MCF 10A (cell line): ENCODE results near the gene LRCH3. TPM values are rescaled to one million over a fixed set of nuclear protein-coding genes. Genes with fewer than 3 reads are reported as not detected.
A peak's percentile ranks its signal among the peaks of the same experiment; 100 is the strongest.

Experiments
- BruUV-seq: library from RNA; stranded (reverse); fragments of 400-500 nt; replicated peaks from 2 replicates; lab custom pipeline; 2021; lab: Mats Ljungman, UMichigan
- CTCF ChIA-PET: fragments of 300-600 bp; sonication (Branson Sonifier 250); formaldehyde crosslinking; extraction: SDS; loops from one replicate; lab custom pipeline; 2021; ENCODE audit warnings: antibody characterized with exemption, inconsistent platforms; lab: Yijun Ruan, JAX
- POLR2A ChIA-PET: fragments of 300-600, 350-650 bp; sonication (Branson Sonifier 250); formaldehyde crosslinking; extraction: SDS; loops from one replicate; lab custom pipeline; 2020; ENCODE audit warnings: antibody characterized with exemption, inconsistent platforms; lab: Yijun Ruan, JAX
- DNase-seq: peaks from one replicate; pipeline ENCODE4 v3.0.0-alpha.2; 2018; ENCODE audit not compliant: unreplicated experiment
- H3K27ac Mint-ChIP-seq: one replicate; pipeline ENCODE4 v1.8.0; 2022; ENCODE audit warnings: mild to moderate bottlenecking, low read depth, mixed read lengths; ENCODE audit not compliant: unreplicated experiment
- H3K27me3 Mint-ChIP-seq: one replicate; pipeline ENCODE4 v1.8.0; 2022; ENCODE audit warnings: mixed read lengths; ENCODE audit not compliant: insufficient read depth, unreplicated experiment
- H3K36me3 Mint-ChIP-seq: one replicate; pipeline ENCODE4 v1.8.0; 2022; ENCODE audit warnings: mild to moderate bottlenecking, moderate library complexity, mixed read lengths; ENCODE audit not compliant: insufficient read depth, unreplicated experiment
- H3K4me1 Mint-ChIP-seq: one replicate; pipeline ENCODE4 v1.8.0; 2022; ENCODE audit warnings: mixed read lengths; ENCODE audit not compliant: insufficient read depth, unreplicated experiment
- H3K4me3 Mint-ChIP-seq: one replicate; pipeline ENCODE4 v1.8.0; 2022; ENCODE audit warnings: mild to moderate bottlenecking, moderate library complexity, mixed read lengths; ENCODE audit not compliant: unreplicated experiment
- H3K9me3 Mint-ChIP-seq: one replicate; pipeline ENCODE4 v1.8.0; 2022; ENCODE audit warnings: mixed read lengths; ENCODE audit not compliant: unreplicated experiment
- intact Hi-C: fragments of 100-400 bp; cut with micrococcal nuclease; formaldehyde crosslinking; loops from 2 replicates; pipeline ENCODE4 v1.14.1; 2022
- total RNA-seq: library from RNA; stranded (reverse); gene quantifications from 2 replicates; pipeline ENCODE4 v1.2.3, GENCODE V29; 2022
- TF ChIP-seq, protein P1 (sequence below): fragments of 200-600 bp; IDR thresholded peaks from one replicate; pipeline ENCODE4 v1.8.0; 2022; ENCODE audit warnings: antibody characterized with exemption, mild to moderate bottlenecking; ENCODE audit not compliant: unreplicated experiment

LRCH3 gene
- total RNA-seq, 1 experiment from 2014 or later = 58.8 TPM

DNA sequence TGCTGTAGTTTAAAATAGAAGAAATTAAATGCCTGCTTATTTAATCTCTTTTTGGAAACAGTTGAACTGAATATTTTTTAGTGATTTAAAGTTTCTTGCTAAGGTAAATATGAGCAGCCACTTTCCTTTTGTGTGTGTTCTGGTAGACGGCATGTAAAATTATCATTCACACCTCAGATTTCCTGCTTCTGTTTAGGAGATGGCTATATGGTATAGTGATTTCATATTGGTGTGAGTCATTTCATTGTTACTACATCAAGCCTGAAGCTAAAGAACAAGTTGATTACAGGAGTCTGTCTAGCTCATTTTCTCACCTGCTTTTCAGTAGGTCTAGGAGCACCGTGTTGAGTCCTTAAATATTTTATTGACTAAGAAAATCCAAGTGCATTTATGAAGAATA is 2.2 kb downstream of the LRCH3 start:
- Mint-ChIP-seq H3K9me3 (no peaks in the 10 kb centered on the region), H3K4me1 (peaks cover 22% of the 10 kb centered on the region), H3K27me3 (no peaks in the 10 kb centered on the region), H3K27ac (peak overlapping the region; percentile 90), H3K4me3 (peak overlapping the region; percentile 47), H3K36me3 (peaks cover 24% of the 10 kb centered on the region)
- peak; percentile 81 for DNase-seq
- ChIA-PET CTCF (interaction anchor here (0.7 to 1.5 kb wide), 4 partner anchors 33 to 150 kb away, joined by 3 to 7 read pairs (median 3); partner anchors contain the start of gene FYTTD1), POLR2A (interaction anchor here (0.6 to 6.0 kb wide), 10 partner anchors 10 to 1225 kb away, joined by 3 to 55 read pairs (median 5); partner anchors contain the start of genes FBXO45, FYTTD1 and WDR53)
- intact Hi-C loops = no loop called here
- TF ChIP-seq, protein P1, sequence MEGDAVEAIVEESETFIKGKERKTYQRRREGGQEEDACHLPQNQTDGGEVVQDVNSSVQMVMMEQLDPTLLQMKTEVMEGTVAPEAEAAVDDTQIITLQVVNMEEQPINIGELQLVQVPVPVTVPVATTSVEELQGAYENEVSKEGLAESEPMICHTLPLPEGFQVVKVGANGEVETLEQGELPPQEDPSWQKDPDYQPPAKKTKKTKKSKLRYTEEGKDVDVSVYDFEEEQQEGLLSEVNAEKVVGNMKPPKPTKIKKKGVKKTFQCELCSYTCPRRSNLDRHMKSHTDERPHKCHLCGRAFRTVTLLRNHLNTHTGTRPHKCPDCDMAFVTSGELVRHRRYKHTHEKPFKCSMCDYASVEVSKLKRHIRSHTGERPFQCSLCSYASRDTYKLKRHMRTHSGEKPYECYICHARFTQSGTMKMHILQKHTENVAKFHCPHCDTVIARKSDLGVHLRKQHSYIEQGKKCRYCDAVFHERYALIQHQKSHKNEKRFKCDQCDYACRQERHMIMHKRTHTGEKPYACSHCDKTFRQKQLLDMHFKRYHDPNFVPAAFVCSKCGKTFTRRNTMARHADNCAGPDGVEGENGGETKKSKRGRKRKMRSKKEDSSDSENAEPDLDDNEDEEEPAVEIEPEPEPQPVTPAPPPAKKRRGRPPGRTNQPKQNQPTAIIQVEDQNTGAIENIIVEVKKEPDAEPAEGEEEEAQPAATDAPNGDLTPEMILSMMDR = no peak
- no TSS peak for BruUV-seq

DNA sequence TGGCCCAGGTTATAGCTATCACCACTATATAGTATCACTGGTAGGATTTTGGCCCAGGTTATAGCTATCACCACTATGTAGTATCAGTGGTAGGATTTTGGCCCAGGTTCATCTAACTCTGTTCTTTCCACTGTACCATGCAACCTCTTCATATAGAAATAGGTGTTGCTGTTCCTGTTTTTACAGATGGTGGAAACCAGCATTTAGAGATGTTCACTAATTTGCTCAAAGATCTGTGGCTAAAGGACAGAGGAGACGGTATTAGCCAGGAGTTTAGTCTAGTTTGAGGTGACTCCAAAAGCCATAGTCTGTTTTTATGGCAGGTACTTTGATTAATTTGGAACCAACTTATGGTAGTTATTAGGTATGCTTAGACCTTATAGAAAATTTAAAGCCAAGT is 3.1 kb downstream of the LRCH3 start:
- Mint-ChIP-seq H3K4me1 (peaks cover 28% of the 10 kb centered on the region), H3K9me3 (no peaks in the 10 kb centered on the region), H3K27ac (peak overlapping the region; percentile 90), H3K27me3 (no peaks in the 10 kb centered on the region), H3K4me3 (peak overlapping the region; percentile 10), H3K36me3 (peaks cover 30% of the 10 kb centered on the region)
- ChIA-PET POLR2A (interaction anchor here (1.1 to 6.0 kb wide), 7 partner anchors 11 to 156 kb away, joined by 5 to 55 read pairs (median 7); partner anchors contain the start of genes FYTTD1 and RPL35A), CTCF (interaction anchor here (0.9 to 1.5 kb wide), 2 partner anchors 45 to 149 kb away, joined by 3 to 7 read pairs; partner anchors contain the start of gene FYTTD1)
- BruUV-seq = no TSS peak
- no peak for DNase-seq
- intact Hi-C loops = no loop called here
- TF ChIP-seq, protein P1 = no peak

DNA sequence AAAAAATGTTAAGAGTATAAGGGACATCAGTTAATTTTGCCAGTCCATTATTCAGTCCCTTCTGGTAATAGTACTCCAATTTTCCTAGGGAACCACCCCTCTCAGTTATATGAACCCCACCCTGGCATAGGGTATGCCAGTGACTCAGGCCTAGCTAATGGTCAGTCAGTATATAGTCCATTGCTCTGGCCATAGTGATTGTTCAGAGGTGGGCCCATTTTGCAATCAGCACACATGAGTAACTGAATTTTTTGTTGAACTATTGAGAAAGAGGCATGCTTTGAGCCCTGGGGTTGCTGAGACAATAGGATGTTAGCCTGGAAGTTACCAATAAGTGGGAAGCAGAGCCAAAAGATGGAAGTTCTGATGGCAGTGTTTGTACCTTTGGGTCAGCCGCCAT is 4.1 kb downstream of the LRCH3 start:
- CTCF ChIA-PET = interaction anchor here (1.0 to 1.6 kb wide), 2 partner anchors 11 to 81 kb away, joined by 4 to 7 read pairs; no protein-coding TSS in a partner anchor
- peak overlapping the region; percentile 90 for H3K27ac Mint-ChIP-seq
- POLR2A ChIA-PET = interaction anchor here (0.7 to 6.0 kb wide), 5 partner anchors 14 to 155 kb away, joined by 3 to 55 read pairs (median 6); partner anchors contain the start of genes FYTTD1 and RPL35A
- no peaks in the 10 kb centered on the region for H3K9me3 Mint-ChIP-seq
- H3K4me1 Mint-ChIP-seq = peaks cover 28% of the 10 kb centered on the region
- DNase-seq = peak; percentile 91
- peak overlapping the region; percentile 46 for H3K4me3 Mint-ChIP-seq
- BruUV-seq = no TSS peak
- peaks cover 24% of the 10 kb centered on the region for H3K36me3 Mint-ChIP-seq
- H3K27me3 Mint-ChIP-seq = no peaks in the 10 kb centered on the region
- TF ChIP-seq, protein P1 = no peak
- intact Hi-C loops = no loop called here

DNA sequence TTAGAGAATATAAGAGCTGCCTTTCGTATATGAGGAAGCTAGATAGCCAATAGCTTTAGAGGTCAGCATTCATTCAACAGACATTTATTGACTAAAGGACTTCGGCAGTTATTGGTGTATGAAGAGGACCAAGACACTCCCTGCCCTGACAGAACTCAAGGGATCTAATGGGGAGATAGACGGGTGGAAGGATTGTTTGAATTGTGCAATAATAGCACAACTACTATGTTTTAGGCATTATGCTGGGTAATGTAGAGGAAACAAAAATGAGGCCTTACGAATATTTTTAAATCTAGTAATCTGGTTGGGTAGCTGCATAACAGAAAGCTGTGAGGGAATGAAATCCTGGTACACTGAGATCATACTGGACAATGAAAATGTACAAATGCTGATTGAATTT is 5.0 kb downstream of the LRCH3 start:
- Mint-ChIP-seq H3K36me3 (peaks cover 17% of the 10 kb centered on the region), H3K27me3 (no peaks in the 10 kb centered on the region), H3K27ac (peak overlapping the region; percentile 90), H3K4me1 (peaks cover 28% of the 10 kb centered on the region), H3K9me3 (no peaks in the 10 kb centered on the region), H3K4me3 (no peak overlapping the region)
- intact Hi-C loops = no loop called here
- no TSS peak for BruUV-seq
- ChIA-PET POLR2A (interaction anchor here (0.6 to 6.0 kb wide), 8 partner anchors 11 to 1156 kb away, joined by 3 to 55 read pairs (median 4); partner anchors contain the start of genes FYTTD1, NRROS and RPL35A), CTCF (interaction anchor here (1.0 to 1.6 kb wide), 2 partner anchors 12 to 82 kb away, joined by 4 to 7 read pairs; no protein-coding TSS in a partner anchor)
- TF ChIP-seq, protein P1 = no peak
- no peak for DNase-seq
